GM12874 (cell line): ENCODE data around the gene NODAL.

ENCODE experiments used
- TF ChIP-seq, protein P1 (sequence below): IDR thresholded peaks from 2 replicates; pipeline ENCODE4 v1.5.1; 2011; ENCODE audit warnings: low read depth, mild to moderate bottlenecking, control low read depth, low read length, moderate library complexity; ENCODE audit not compliant: insufficient read depth

The NODAL gene

DNA sequence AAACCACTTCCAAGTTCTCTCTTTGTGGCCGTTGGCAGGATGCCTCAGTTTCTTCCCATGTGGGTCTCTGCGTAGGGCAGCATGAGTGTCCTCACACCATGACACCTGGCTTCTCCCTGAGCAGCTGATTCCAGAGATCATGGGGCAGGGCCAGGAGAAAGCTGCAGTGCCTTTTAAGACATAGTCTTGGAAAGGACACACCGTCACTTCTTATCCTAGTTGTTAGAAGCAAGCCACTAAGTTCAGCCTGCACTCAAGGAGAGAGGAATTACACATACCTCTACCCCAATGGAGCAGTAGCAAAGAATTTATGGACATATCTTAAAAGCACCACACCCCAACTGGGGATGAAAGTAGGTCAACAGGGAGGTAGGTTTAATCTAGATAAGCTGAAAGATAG, 16.4 kb downstream of the NODAL start:
- TF ChIP-seq, protein P1, sequence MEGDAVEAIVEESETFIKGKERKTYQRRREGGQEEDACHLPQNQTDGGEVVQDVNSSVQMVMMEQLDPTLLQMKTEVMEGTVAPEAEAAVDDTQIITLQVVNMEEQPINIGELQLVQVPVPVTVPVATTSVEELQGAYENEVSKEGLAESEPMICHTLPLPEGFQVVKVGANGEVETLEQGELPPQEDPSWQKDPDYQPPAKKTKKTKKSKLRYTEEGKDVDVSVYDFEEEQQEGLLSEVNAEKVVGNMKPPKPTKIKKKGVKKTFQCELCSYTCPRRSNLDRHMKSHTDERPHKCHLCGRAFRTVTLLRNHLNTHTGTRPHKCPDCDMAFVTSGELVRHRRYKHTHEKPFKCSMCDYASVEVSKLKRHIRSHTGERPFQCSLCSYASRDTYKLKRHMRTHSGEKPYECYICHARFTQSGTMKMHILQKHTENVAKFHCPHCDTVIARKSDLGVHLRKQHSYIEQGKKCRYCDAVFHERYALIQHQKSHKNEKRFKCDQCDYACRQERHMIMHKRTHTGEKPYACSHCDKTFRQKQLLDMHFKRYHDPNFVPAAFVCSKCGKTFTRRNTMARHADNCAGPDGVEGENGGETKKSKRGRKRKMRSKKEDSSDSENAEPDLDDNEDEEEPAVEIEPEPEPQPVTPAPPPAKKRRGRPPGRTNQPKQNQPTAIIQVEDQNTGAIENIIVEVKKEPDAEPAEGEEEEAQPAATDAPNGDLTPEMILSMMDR = no peak

DNA sequence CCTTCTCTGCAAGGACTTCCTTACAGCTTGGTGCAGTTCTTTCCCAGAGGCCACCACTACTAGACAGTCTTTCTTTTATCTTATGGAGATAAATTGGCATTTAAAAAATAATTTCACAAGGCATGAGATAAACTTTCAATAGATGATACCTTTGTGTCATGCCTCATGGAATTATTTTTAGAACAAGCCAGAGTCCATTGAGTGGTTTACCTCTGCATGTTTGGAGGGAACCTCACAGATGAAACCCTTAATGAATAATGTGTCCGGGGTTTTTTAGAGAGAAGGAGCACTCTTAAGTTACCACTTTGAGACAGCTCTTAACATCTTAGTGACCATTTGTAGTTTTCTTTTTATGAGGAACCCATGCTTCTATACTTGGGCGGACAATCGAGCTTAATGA, 17.2 kb downstream of the NODAL start:
- TF ChIP-seq, protein P1 = no peak

DNA sequence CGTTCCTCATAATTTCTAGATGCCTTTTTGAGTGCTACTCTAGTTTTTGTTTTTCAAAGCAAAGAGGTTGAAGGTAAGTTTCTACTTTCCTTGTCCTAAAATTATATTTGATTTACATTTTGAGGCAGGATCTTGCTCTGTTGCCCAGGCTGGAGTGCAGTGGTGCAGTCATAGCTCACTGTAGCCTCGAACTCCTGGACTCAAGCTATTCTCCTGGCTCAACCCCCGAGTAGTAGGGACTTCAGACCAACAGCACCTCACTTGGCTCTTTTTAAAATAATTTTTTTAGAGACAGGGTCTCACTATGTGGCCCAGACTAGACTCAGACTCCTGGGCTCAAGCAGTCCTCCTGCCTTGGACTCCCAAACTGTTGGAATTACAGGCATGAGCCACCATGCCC, 22.8 kb downstream of the NODAL start:
- TF ChIP-seq, protein P1 = no peak

DNA sequence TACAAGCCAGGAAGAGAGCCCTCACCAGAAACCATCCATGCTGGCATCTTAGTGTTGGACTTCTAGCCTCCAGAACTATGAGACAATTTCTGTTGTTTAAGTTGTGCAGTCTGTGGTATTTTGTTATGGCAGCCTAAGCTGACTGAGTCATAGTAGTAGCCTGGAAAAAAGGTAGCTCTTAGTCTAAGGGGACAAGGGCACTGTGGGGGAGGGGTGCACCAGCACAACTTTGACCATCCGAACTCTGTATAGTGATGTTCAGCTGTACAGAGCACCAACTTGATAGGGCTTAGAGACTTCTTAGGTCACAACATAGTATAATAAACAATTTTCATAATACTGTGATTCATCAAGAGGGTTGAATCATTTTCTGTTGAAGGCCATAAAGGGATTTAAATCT, 23.3 kb downstream of the NODAL start:
- TF ChIP-seq, protein P1 = no peak

GRCh38 chr10:70417568-70417967, 23.9 kb downstream of the NODAL start:
- TF ChIP-seq, protein P1 = no peak

- TF ChIP-seq, protein P1 = no peak
These were observed 29.1 kb downstream of the NODAL start for GRCh38 chr10:70412356-70412755.

DNA sequence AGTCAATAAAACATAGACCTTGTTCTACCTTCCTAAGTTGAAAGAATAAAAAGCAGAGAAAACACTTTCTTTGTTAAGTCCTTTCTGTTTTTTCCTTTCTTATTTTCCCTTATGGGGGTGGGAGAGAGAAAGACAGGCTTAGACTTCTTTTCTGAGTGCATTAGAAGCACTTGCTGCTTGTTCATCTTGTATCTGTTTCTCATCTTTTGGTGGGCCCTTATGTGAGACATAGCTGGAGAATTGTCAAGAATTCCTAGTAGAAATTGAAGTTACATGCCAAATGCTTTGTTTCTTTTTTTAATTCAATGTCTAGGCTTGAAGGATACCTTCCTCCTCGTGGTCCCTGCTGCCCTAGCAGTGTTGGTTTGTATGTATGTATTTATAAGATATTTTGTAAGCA, 30.9 kb downstream of the NODAL start:
- TF ChIP-seq, protein P1 = no peak

DNA sequence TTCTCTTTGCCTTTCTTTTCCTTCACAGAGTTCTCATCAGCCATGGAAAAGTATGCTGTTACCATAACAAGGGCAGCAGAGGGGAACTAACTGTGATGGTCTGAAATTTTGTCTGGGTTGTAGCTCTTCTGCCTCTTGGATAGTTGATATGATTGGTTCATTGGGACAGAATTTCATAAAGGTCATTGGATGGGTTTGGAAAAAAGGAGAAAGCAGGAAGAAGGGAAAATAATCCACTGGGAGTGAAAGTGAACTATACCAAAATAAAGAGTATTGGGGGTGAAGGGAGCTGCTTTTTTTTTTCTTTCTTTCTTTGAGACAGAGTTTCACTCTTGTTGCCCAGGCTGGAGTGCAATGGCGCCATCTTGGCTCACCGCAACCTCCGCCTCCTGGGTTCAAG, 31.7 kb downstream of the NODAL start:
- TF ChIP-seq, protein P1 = no peak
